Hepatic stellate cell (primary cell): ENCODE data around the gene WNT5A.
A peak's percentile ranks its signal among the peaks of the same experiment; 100 is the strongest.
"Not testable (repeated sequence)": the region's sequence is repeated elsewhere in the genome, so short reads cannot be mapped to it uniquely, and the experiment has no call there.

ENCODE experiments used
- DNase-seq: peaks from one replicate; pipeline ENCODE4 v3.0.0; 2011; ENCODE audit warnings: low spot score

Gene WNT5A

DNA sequence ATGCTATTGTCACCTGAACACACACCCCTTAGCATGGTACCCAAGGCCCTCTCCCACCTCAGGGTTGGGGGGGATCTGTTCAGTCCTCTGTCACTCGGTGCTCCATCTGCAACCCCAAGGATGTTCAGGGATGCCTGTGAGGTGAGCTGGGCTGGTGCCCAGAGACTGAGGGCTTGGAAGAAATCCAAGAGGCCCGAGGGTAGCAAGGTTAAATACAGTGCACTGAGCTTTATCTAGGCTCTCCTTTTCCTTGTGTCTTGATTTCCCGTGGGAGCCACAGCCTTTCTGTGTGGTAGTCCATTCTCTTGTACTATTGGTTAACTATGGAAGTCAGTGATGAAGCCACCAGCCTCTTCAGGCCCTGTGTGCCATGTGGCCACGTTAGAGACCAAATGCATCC lies 18.7 kb upstream of the WNT5A start:
- DNase-seq, result no peak

DNA sequence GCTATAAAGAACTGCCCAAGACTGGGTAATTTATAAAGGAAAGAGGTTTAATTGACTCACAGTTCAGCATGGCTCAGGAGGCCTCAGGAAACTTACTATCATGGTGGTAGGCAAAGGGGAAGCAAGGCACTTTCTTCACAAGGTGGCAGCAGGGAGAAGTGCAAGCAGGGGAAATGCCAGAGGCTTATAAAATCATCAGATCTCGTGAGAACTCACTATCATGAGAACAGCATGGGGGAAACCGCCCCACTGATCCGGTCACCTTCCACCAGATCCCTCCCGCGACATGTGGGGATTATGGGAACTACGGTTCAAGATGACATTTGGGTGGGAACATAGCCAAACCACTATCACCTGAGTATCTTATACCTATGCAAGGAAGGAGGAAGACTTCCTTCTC lies 18.0 kb upstream of the WNT5A start:
- DNase-seq, result not testable (repeated sequence)

DNA sequence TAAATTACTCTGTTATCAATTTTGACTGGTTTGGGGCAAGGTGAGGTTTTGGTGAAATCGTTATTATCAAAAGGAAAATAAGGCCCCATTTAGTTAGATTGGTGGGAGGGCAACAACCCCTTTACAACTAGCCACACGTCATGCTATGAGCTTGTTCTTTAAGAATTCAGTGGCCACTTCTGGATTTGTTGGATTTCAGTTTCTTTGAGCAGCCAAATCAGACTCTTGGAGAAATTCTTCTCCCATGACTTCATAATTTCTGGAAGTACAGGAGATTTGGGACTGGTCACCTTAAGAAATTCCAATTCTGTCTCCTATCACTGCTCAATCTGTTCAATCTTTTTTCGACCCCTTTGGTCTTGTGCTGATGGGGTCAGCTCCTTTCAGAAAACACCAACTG lies 14.8 kb upstream of the WNT5A start:
- DNase-seq, result no peak

DNA sequence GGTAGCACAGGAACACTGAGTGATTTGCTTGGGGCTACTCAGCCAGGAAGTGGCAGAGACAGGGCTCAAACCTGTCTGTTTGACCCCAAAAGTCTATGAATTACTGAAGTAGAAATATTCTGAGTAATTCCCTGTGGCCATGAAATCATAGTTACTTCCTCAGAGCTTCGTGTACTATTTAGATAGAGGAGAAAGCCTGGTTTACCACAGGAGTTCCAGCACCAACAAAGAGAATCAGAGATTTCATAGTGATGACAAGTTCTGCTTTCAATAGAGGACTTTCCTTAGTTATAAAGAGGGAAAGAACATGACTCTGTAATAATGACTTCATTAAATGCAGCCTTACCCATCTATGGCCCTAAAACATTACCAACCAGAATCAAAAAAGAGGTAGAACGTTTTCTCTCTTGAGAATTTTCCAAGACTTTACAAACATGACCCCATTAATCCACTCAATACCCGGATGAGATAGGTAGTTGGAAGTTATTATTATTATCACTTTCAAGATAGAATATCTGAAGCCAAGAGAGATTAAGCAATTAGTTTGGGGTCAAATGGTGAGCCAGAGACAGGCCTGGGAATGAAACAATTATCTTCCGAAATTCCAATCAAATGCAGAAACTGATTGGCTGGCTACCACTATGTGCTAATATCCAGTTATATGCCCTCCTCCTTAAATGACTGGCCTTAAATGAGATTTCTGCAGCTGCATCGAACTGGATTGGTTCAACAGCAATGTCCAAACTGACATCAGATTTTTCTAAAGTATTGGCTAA lies 13.6 kb upstream of the WNT5A start:
- DNase-seq, result no peak

DNA sequence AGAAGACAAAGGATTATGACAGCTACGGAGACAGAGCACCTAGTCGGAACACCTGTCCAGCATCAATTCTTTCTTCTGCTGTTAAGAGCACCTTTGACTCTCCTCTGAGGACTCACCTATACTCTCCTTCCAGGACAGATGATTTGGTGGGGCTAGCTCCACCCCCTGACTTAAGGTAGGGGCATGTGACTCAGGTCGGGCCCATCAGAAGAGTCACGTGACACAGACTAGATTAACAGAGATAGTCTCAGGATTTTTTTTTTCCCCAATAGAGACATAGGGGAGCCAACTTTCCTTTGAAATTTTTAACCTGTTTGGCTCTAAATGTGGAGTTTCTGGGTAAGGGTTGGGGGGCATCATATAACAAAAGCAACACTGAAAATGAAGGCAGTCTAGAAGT lies 11.4 kb upstream of the WNT5A start:
- DNase-seq, result no peak

DNA sequence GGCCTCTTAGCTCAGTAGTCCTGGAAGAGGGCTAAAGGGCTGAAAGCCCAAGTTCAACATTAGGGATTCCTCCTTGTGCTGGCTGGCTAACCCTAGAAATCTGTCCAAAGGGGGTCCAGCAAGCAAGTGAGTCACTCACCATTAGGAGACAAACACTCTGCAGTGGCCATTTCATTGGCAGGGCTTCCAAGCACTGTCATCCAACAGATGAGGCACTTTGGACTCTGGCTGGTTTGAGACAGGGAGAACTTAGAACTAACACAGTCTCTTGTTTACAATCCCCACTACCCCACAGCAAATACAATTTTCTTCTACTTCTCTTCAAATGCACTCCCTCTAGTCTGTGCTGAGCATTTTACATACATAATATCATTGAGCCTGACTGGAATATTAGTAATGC lies 10.1 kb upstream of the WNT5A start:
- DNase-seq, result no peak

DNA sequence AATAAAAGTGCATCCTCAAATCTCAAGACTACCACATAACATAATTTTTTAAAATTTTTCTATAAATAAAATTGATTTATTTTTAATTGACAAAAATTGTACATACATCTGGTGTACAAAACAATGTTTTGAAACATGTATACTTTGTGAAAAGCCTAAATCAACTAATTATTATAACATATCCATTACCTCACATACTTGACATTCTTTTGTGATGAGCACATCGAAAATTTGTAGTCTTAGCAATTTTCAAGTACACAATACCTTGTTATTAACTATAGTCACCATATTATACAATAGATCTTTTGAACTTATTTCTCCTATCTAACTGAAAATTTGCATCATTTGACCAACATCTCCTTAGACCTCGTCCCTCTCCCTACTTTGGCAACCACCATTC lies 7.9 kb upstream of the WNT5A start:
- no peak for DNase-seq

DNA sequence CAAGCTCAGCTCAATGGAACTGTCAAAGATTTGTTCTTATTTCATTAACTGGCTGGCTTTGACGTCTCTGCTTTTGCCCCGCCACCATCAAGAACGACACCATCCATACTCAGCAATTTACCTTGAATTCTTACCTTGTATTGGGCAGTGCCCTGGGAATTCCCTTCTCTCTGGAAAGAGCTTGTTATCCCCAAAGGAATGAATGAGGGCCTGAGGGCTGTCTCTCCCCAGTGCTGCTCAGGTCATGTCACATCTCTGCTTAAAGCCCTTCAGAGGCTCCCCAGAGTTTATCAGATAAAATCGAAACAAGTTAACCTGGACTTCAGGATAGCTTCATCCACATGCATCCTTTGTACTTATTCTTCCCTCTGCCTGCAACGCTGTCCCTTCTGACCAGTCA lies 5.9 kb upstream of the WNT5A start:
- DNase-seq, result no peak

DNA sequence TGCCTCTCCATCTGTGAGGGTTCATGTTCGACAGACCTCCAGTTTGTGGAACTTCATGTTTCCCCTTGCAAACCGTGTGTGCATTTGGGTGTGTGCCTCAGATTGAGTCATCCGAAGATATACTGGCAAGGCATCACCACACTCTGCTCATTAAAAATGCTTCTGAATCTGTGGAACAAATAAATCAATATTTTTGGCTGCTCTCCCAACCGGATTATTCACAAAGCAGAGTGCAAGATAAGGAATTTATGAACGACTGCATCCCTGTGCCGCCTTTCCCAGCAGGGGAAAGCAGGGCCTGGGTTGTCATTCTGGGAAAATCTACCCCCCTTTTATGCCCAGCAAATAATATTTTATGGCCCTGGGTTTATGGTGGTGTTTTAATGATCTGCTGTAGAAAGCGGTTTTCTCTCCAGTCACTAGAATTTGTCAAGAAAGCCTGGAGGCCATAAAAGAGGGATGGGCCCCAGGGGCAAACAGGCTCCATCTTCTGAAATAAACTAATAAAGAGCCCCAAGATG lies 4.2 kb upstream of the WNT5A start:
- DNase-seq, result no peak

DNA sequence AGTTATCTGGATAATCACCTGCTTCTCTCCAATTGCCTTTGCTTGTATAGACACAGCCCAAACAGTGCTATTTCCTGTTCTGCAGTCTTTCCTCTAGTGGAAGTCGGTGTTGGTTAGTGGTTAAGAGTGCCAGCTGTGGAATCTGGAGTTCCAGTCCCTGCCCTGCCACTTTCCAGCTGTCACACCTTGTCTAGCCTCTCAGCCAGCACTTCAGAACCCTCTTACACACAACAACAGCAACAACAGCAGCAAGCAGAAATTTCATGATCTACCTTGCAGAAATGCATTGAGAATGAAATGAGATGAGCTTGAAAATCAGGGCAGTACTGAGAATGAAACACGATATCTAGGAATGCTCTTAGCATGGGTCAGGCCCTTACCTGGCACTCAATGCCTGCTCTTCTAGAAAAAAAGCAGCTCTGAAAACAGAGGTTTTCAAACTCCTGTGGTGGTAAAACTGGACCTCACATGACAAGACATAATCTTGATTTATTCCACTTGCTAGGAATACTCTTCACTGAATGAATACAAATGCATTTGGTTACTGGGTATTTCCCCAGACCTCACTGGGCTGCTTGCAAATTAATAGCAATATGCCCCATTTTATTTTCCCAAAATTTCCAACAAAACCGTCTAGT lies 3.3 kb upstream of the WNT5A start:
- DNase-seq, result no peak

DNA sequence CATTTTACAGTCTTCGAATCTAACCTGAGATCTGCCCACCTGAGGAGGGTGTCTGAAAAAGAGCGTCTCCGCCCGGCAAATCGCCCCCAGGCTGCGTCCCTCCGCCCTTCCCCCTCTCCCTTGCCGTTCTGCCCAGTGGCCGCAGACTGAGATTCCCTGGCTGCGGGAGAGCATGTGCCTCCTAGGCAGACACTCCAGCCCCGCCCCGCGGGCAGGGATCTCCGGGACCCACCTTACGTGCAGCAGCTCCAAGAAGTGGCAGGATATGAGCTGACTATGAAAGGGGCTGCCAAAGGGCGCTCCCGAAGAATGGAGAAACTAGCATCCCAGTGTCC lies 2.7 kb upstream of the WNT5A start:
- DNase-seq, result no peak

DNA sequence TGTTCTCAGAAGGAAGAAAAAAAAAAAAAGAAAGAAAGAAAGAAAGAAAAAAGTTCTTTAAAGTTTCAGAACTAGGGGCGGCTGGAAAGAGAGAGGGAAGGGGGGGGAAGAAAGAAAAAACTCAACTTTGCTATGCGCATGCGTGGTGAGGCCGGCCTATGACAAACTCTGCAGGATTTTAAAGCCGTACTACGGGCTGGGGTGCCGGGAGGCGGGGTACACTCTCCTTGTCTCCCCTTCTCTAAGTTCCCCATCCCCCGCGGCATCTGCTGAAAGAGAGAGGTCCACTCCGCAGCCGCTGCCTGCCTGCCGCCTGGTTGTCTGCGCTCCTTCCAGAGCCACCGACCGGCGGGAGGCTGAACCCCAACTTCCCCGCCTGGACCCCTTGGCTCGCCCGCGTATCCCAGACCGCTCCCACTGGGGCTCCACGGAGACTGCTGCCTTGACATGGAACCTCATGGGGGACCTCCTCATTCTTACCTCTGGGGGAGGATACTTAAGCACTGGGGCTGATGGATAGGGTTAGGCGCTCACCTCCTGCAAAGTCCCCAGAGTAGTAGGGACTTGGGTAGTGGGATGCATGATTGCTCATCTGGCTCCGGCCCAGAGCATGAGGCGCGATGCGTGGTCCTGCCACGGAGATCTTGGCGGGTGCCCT lies 1.4 kb upstream of the WNT5A start:
- peak; percentile 88 for DNase-seq

DNA sequence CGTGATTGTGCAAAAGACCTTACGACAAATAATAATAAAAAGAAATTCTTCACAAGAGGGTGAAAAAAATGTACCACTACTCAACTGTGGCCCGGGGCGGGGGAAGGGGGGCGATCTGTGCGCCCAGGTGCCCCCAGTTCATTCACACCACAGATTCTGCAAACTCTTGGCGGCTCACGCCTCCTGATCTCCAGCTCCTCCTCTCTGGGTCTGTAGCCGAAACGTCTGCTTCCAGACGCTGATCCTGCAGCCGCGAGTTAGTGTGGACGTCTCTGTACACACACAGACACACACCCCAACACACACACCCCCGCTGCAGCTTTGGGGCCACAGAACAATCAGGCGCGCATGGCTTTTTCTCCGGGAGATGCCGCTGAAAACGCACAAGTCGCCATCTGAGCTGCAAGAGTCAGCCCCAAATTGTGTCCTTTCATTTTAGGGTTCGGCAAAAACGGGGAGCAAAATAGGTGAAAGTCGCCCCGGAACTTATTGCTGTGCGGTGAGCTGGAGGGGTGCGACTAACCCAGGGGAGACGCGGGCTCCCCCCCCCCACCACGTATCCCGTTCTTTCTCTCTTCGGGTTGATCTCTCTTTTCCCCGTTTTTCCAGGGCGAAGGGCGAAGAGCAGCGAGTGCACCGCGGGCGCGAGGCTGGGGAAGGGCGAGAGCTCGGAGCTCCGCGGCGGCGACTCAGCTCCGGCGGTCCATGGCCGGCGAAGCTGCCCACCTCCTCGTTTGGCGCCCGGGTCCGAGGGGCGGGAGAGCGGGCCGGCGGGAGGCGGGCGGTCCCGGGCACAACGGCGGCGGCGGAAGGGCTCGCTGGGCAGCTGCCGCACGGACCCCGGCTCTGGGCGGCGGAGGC lies 505 bp upstream of the WNT5A start:
- DNase-seq, result no peak

DNA sequence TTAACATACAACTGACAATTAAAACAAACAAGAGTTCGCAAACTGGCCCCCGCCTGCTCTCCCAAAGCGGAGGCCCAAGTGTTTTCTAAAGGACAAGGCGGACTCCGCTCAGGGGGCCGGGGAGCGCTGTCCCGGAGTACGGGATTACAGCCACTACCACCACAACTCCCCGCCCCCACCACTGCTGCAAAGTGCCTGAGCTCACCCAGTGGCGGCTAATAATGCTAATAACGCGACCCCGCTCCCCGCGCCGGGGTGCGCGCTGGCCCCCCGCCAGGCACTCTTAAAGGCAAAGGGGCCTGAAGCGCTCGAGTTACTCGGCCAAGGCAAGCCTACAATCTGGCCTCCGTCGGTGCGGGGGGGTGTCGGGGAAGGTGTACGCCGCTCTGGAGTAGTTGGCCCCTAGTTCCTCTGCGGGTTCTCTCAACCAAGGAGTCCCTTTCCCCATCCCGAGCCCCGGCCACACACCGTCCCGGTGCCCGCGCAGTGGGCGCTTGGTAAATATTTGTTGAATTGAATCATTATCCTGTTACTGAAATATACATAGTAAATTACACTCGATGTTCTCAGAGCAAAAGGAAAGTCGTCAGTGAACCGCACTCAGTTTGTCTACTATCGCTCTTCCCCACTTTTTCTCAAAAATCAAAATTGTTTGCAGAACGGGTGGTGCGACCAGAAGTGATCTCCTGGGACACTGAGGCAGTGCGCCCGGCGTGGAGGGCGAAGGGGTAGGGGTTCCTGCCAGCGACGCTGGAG lies 827 bp downstream of the WNT5A start:
- DNase-seq, result peak; percentile 81

DNA sequence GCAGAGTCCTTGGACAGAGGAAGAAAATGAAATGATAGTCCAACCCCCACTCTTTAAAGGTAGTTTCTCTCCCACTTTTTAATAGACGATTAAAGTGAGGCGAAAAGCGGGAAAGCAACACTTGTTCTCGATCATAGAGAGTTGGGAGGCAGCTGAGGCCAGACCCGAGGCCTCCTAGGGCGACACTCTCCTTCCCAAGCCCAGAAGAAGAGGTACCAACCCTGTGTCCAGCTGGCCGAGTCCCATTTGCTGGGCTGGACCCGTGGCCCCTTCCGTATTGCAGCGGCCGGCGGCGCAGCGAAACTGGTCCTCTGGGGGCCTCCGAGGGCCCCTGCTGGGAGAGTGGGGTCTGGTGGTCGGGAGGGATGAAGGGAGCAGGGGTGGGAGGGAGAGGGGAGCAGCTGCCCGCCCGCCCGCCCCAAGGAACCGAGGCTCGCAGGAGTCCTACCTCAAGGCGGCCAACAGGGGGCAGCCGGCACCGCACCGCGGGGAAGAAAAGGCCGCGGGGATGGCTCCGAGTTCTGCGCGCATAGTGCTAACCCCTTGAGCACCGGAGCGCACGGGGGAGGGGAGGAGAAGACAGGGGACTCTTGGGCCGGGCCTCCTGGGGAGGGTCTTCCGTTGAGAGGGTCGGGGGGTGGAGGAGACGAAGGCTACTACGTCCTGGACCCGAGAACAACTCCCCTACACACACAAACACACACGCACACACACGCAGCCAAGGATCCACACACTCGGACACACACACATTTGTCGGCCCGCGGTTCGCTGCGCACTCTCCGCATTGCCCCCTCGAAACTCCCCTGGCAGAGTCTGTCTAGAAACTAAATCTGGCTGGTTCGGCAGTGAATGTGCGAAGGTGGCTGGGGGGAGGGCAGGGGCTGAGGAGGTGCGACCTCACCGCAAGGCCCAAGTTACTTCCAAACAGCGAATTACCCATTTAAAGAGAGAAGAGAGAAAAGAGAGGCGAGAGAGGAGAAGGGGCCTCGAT lies 2.0 kb downstream of the WNT5A start:
- DNase-seq, result peak; percentile 92

DNA sequence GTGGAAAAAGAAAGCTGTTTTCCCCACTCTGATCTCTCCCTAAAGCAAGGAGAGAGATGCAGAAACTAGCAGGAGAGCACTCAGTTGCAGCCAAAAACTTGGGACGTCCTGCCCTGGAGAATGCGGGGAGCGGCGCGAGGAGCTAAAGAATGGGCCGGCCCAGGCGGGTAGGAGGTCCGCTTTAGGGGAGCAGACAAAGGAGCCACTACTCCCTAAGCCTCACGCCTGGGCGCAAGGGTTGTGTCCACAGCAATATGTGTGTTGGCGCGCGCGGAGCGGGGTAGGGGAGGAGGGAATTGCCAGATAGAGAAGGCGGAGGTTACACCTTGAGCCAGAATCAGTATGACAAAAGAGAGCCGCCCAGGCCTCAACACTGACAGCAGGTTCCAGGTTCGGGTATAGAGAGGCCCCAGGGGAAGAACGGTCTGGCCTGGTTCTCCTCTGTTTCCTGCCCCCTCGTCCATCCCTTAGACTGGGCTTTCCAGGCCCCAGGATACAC lies 2.9 kb downstream of the WNT5A start:
- no peak for DNase-seq

DNA sequence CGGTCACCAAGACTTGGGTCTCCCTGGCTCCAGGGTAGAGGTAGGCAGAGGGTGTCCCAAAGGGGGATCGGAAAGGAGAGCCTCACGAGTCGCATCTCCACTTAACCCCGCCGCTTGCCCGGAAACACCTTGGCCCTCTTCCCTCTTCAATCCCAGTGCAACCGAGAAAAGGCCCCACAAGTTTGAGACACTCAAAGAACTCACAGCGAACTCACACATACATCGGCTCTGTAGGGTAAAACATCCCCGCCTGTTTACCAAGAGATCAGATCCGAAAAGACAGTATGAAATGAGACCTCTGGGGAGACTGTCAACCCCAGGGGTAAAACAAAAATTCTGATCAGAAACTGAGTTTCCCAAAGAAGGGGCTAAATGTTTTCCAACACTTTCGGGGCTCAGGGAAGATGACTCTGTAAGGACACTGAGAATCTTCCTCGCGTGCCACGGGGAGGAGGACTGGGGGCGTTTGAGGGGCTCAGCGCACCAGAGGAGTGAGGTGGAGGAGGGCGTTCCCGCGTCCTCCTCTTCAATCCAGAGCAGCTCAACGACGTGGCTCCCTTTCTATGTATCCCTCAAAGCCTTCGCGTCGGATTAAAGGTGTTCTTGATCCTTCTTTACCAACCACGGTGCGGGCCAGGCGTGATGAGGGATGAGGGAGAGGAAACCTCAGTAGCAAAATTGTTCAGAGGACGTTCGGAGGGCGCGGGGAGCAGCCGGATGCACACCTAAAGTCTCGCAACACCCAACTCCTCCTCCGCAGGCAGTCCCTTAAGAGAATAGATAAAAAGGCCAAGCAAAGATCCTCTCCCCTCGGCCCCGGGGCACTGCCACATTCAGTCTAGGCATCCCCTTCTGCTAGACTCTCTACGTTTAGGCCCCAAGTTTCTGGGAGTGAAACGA lies 3.7 kb downstream of the WNT5A start:
- no peak for DNase-seq

DNA sequence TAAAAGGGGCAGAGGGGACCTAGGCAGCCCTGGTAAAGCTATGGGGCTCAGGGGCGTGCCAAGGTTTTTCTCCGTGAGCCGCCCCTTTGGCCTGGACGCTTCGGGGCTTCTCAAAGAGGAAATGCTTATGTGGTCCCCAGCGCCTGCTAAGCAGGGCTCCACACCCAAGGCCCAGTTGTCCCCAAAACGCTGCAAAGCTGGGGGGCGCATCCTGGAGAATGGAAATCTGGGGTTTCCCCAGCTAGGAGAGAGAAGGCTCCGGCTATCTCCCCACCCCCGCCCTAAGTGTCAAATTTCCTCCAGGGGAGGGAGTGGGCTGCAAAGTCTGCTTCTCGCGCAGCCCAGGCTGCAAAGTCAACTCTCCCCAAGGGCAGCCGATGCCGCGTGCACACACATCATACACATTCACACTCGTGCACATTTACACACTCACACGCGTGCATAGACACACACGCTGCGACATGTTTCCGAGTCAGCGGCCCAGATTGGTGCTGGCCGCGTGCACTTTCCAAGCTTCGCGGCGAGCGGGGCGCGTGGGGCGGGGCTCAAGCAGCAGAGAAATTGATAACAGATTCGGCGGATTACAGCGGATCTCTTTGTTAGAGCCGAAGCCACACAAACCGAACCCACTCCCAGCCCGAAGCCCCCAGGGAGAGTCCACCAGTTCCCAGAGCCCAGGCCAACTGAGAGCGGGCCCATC lies 4.5 kb downstream of the WNT5A start:
- no peak for DNase-seq
